Mammary epithelial cell (primary cell): ENCODE measurements around the gene MYO3B.

Experiments used
- CTCF ChIP-seq, 2 donors: IDR thresholded peaks in 1 of 2; conservative IDR thresholded peaks in 1 of 2; 2 replicates each; pipeline ENCODE4 v1.5.1; 2011 to 2012; ENCODE audit warnings: inconsistent platforms in 2 of 2, low read length in 2 of 2, mild to moderate bottlenecking in 2 of 2, control low read depth in 1 of 2, low read depth in 1 of 2; ENCODE audit not compliant: insufficient read depth in 1 of 2; ENCODE audit errors: extremely low read depth in 1 of 2
- EZH2 ChIP-seq: IDR thresholded peaks from 2 replicates; pipeline ENCODE4 v1.6.1; 2012; ENCODE audit warnings: low read length, inconsistent platforms, borderline replicate concordance

GRCh38 chr2:170503563-170503962 is 325.6 kb downstream of the MYO3B start:
- no peak for TF ChIP-seq CTCF (conservative IDR thresholded peaks at IDR 0.05 in 1 of 2, IDR thresholded peaks at IDR 0.05 in 1 of 2; ENCODE audit: extremely low read depth in 1 of 2, insufficient read depth in 1 of 2, low read depth in 1 of 2, low read length in 2 of 2)
- TF ChIP-seq EZH2 = no peak
